22Rv1 (cell line): ENCODE results near the gene NMT2.

Experiments used
- H3K27ac ChIP-seq: fragments of 450-650 bp; 2 replicates; pipeline ENCODE4 v1.5.1; 2017
- ZFX ChIP-seq: fragments of 450-650 bp; IDR thresholded peaks from 2 replicates; pipeline ENCODE4 v1.6.1; 2017; ENCODE audit warnings: antibody characterized with exemption, borderline replicate concordance
- TF ChIP-seq, protein P1 (sequence below): fragments of 450-650 bp; IDR thresholded peaks from 2 replicates; pipeline ENCODE4 v1.5.1; 2017; ENCODE audit warnings: mild to moderate bottlenecking

Gene NMT2

DNA sequence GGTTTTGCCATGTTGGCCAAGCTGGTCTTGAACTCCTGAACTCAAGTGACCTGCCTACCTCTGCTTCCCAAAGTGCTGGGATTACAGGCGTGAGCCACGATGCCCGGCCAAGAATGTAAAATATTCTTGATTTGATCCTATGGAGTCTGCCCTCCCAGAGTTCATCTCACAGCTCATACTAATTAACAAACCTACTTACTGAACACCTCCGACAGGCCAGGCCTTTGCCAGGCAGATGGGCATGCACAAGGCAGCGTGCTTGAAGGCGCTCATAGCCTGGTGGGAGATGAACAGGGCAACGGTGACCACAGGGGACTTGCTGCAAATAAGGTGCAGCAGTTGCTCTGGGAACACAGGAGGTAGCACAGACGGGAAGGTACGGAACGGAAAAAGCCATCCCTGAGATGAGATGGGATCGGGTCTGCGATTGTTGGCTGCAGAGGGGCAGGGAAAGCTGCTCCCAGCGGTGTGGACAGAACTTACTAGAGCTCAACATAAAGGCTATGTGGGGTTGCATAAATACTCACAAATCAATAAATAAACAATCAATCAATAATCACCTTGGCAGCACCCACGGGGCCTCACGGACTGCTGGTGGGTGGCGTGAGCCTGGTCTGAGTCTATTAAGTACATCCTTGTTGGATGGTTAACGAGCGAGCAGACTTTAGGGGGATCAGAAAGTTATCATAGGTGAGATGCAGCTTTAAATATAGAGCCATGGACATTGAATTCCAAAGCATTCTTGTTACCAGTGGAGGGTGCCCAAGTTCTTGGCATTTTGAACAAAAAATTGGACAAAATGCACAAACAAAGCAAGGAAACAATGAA is 84.6 kb downstream of the NMT2 start:
- peak overlapping the region; percentile 67 for H3K27ac ChIP-seq
- TF ChIP-seq ZFX: no peak
- TF ChIP-seq, protein P1, sequence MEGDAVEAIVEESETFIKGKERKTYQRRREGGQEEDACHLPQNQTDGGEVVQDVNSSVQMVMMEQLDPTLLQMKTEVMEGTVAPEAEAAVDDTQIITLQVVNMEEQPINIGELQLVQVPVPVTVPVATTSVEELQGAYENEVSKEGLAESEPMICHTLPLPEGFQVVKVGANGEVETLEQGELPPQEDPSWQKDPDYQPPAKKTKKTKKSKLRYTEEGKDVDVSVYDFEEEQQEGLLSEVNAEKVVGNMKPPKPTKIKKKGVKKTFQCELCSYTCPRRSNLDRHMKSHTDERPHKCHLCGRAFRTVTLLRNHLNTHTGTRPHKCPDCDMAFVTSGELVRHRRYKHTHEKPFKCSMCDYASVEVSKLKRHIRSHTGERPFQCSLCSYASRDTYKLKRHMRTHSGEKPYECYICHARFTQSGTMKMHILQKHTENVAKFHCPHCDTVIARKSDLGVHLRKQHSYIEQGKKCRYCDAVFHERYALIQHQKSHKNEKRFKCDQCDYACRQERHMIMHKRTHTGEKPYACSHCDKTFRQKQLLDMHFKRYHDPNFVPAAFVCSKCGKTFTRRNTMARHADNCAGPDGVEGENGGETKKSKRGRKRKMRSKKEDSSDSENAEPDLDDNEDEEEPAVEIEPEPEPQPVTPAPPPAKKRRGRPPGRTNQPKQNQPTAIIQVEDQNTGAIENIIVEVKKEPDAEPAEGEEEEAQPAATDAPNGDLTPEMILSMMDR: 0 out of 2 replicates have a peak, but pooled peaks have one; percentile 26

- TF ChIP-seq, protein P1: no peak
- TF ChIP-seq ZFX: no peak
- H3K27ac ChIP-seq: no peak overlapping the region
These were observed 93.1 kb downstream of the NMT2 start for GRCh38 chr10:15075421-15075820.

DNA sequence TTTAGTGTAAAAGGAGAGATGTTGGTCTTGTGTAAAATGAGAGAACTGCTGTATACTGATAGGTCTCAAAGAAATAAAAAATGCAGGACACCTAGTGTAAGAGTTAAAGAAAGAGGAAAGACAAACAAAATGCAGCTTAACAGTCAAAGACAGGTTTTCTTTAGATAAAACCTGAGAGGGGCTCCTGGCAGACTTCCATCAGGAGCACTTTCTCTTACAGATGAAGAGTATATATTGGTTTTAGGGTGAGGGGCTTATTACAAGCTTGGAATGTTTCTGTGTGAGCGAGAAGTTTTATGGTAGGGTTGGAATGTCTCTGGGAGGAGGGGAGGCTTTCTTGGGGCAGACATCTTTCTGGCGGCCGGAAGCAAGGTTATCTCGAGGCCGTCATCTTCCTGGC is 96.1 kb downstream of the NMT2 start:
- H3K27ac ChIP-seq: no peak overlapping the region
- TF ChIP-seq, protein P1: no peak

DNA sequence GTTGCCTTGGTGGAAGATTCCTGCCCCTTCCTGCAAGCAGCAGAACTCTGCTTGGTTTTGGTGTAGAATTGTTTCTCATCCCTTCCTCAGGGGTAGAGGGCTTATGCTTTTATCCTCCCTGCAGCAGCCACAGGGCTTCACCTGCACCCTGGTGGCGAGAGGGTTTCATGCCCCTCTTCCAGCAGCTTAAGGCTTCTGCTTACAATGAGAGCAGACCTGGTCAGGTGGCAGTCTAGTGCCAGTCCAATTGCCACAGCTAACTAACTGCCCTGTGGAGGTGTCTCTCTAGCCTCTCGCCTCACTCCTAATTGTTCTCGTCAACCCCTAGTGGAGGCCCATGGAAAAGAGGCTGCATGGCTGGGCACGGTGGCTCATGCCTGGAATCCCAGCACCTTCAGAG is 99.3 kb downstream of the NMT2 start:
- H3K27ac ChIP-seq: no peak overlapping the region
- TF ChIP-seq ZFX: no peak
- TF ChIP-seq, protein P1: no peak

DNA sequence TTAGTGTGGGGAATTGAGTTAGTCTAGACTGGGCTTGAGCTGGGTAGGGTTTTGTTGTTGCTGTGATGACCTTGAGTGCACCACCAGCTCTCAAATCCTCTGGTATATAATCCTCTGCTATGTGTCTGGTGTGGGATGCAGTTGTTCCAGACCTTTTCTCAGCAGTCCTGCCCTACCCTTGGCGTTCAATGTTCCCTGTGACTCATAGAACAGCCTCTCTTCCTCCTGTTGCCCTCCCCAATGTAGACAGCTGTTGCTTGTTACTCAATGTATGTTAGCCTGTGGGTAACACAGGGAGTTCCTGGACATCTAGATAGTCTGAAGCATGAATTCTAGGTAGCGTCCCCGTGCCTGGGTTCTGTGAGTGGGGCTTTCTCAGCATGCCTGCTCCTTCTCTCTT is 99.7 kb downstream of the NMT2 start:
- TF ChIP-seq ZFX: no peak
- TF ChIP-seq, protein P1: no peak
- H3K27ac ChIP-seq: no peak overlapping the region

- no peak overlapping the region for H3K27ac ChIP-seq
- TF ChIP-seq, protein P1: no peak
- no peak for TF ChIP-seq ZFX
These were observed 101.3 kb downstream of the NMT2 start for GRCh38 chr10:15067154-15067553.

DNA sequence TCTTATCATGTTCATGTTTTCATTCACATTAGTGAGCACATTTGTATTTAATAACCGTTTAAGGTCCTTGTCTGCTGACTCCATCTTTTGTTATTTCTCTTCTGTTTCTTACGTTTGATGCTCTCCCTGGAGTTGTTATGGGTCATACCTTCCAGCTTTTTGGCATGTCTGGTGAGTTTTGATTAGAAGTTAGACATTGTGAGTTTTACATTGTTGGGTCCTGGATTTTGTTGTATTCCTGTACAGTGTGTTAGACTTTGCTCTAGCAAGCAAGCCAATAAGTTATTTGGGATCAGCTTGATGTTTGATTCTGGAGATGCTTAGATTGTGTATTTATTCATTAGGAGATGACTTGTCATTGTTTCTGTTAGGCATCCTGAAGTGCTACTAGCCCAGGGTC is 107.9 kb downstream of the NMT2 start:
- H3K27ac ChIP-seq: no peak overlapping the region
- TF ChIP-seq, protein P1: no peak
- TF ChIP-seq ZFX: no peak
